ENCODE data around the gene METRN.

DNA sequence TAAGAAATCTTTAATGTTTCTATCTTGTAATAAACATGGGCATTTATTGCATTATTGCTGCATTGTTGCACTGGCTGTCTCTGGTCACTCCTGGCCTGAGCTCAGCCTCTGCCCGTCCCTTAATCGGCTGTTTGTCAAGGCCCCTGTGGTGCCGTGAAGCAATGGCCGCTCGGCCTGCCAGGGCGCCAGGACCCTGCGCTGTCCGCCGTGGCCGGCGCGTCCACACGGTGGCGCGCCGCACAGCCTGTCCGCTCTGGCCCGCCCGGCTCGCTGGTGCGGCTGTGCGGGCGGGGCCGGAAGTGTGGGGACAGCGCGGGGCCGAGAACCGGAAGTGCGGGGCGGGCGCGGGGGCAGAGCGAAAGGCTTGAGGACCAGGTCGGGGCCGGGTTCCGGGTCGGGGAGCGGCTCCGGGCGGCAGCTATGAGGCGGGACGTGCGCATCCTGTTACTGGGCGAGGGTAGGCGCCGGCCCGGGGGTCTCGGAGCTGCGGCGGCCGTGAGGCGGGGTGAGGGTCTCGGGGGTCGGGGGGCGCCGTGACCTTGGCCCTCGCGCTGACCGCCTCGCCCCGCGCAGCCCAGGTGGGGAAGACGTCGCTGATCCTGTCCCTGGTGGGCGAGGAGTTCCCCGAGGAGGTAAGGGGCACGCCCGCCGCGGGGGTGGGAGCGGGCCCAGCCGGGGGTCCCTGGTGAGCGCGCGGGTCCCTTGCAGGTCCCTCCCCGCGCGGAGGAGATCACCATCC is 47.0 kb upstream of the METRN start, which contains the start of gene RHOT2:
- TF ChIP-seq, protein P1, sequence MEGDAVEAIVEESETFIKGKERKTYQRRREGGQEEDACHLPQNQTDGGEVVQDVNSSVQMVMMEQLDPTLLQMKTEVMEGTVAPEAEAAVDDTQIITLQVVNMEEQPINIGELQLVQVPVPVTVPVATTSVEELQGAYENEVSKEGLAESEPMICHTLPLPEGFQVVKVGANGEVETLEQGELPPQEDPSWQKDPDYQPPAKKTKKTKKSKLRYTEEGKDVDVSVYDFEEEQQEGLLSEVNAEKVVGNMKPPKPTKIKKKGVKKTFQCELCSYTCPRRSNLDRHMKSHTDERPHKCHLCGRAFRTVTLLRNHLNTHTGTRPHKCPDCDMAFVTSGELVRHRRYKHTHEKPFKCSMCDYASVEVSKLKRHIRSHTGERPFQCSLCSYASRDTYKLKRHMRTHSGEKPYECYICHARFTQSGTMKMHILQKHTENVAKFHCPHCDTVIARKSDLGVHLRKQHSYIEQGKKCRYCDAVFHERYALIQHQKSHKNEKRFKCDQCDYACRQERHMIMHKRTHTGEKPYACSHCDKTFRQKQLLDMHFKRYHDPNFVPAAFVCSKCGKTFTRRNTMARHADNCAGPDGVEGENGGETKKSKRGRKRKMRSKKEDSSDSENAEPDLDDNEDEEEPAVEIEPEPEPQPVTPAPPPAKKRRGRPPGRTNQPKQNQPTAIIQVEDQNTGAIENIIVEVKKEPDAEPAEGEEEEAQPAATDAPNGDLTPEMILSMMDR (tag by site-specific recombination; IDR thresholded peaks at IDR 0.05): peak; percentile 56; the same call in 1 of the 2 replicates
- TF ChIP-seq, protein P2, sequence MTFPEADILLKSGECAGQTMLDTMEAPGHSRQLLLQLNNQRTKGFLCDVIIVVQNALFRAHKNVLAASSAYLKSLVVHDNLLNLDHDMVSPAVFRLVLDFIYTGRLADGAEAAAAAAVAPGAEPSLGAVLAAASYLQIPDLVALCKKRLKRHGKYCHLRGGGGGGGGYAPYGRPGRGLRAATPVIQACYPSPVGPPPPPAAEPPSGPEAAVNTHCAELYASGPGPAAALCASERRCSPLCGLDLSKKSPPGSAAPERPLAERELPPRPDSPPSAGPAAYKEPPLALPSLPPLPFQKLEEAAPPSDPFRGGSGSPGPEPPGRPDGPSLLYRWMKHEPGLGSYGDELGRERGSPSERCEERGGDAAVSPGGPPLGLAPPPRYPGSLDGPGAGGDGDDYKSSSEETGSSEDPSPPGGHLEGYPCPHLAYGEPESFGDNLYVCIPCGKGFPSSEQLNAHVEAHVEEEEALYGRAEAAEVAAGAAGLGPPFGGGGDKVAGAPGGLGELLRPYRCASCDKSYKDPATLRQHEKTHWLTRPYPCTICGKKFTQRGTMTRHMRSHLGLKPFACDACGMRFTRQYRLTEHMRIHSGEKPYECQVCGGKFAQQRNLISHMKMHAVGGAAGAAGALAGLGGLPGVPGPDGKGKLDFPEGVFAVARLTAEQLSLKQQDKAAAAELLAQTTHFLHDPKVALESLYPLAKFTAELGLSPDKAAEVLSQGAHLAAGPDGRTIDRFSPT (tag by site-specific recombination; IDR thresholded peaks at IDR 0.05): no peak
- TF ChIP-seq ZXDB (tag by site-specific recombination; IDR thresholded peaks at IDR 0.05) (peak; percentile 59), ZBTB8A (tag by site-specific recombination; IDR thresholded peaks at IDR 0.05) (peak; percentile 34; the same call in 1 of the 2 replicates), ZNF423 (tag by site-specific recombination; IDR thresholded peaks at IDR 0.05) (no peak), ZNF670 (tag by site-specific recombination; IDR thresholded peaks at IDR 0.05; ENCODE audit: low read depth) (no peak), ZNF664 (tag by site-specific recombination; IDR thresholded peaks at IDR 0.05) (no peak), RBAK (tag by site-specific recombination; IDR thresholded peaks at IDR 0.05) (no peak)
- TF ChIP-seq, protein P3, sequence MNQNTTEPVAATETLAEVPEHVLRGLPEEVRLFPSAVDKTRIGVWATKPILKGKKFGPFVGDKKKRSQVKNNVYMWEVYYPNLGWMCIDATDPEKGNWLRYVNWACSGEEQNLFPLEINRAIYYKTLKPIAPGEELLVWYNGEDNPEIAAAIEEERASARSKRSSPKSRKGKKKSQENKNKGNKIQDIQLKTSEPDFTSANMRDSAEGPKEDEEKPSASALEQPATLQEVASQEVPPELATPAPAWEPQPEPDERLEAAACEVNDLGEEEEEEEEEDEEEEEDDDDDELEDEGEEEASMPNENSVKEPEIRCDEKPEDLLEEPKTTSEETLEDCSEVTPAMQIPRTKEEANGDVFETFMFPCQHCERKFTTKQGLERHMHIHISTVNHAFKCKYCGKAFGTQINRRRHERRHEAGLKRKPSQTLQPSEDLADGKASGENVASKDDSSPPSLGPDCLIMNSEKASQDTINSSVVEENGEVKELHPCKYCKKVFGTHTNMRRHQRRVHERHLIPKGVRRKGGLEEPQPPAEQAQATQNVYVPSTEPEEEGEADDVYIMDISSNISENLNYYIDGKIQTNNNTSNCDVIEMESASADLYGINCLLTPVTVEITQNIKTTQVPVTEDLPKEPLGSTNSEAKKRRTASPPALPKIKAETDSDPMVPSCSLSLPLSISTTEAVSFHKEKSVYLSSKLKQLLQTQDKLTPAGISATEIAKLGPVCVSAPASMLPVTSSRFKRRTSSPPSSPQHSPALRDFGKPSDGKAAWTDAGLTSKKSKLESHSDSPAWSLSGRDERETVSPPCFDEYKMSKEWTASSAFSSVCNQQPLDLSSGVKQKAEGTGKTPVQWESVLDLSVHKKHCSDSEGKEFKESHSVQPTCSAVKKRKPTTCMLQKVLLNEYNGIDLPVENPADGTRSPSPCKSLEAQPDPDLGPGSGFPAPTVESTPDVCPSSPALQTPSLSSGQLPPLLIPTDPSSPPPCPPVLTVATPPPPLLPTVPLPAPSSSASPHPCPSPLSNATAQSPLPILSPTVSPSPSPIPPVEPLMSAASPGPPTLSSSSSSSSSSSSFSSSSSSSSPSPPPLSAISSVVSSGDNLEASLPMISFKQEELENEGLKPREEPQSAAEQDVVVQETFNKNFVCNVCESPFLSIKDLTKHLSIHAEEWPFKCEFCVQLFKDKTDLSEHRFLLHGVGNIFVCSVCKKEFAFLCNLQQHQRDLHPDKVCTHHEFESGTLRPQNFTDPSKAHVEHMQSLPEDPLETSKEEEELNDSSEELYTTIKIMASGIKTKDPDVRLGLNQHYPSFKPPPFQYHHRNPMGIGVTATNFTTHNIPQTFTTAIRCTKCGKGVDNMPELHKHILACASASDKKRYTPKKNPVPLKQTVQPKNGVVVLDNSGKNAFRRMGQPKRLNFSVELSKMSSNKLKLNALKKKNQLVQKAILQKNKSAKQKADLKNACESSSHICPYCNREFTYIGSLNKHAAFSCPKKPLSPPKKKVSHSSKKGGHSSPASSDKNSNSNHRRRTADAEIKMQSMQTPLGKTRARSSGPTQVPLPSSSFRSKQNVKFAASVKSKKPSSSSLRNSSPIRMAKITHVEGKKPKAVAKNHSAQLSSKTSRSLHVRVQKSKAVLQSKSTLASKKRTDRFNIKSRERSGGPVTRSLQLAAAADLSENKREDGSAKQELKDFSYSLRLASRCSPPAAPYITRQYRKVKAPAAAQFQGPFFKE (tag by site-specific recombination; IDR thresholded peaks at IDR 0.05; ENCODE audit: borderline replicate concordance): no peak
- TF ChIP-seq, protein P4, sequence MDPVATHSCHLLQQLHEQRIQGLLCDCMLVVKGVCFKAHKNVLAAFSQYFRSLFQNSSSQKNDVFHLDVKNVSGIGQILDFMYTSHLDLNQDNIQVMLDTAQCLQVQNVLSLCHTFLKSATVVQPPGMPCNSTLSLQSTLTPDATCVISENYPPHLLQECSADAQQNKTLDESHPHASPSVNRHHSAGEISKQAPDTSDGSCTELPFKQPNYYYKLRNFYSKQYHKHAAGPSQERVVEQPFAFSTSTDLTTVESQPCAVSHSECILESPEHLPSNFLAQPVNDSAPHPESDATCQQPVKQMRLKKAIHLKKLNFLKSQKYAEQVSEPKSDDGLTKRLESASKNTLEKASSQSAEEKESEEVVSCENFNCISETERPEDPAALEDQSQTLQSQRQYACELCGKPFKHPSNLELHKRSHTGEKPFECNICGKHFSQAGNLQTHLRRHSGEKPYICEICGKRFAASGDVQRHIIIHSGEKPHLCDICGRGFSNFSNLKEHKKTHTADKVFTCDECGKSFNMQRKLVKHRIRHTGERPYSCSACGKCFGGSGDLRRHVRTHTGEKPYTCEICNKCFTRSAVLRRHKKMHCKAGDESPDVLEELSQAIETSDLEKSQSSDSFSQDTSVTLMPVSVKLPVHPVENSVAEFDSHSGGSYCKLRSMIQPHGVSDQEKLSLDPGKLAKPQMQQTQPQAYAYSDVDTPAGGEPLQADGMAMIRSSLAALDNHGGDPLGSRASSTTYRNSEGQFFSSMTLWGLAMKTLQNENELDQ (tag by site-specific recombination; IDR thresholded peaks at IDR 0.05; ENCODE audit: low read depth): no peak
- TF ChIP-seq, protein P5, sequence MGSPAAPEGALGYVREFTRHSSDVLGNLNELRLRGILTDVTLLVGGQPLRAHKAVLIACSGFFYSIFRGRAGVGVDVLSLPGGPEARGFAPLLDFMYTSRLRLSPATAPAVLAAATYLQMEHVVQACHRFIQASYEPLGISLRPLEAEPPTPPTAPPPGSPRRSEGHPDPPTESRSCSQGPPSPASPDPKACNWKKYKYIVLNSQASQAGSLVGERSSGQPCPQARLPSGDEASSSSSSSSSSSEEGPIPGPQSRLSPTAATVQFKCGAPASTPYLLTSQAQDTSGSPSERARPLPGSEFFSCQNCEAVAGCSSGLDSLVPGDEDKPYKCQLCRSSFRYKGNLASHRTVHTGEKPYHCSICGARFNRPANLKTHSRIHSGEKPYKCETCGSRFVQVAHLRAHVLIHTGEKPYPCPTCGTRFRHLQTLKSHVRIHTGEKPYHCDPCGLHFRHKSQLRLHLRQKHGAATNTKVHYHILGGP (tag by site-specific recombination; IDR thresholded peaks at IDR 0.05): no peak

All from HEK293 (cell line).